PC-9 (cell line): ENCODE results near the gene LRRC59. TPM values are rescaled to one million over a fixed set of nuclear protein-coding genes. Genes with fewer than 3 reads are reported as not detected.

Source experiments
- BruUV-seq: library from RNA; stranded (reverse); fragments of 400-500 nt; replicated peaks from 2 replicates; lab custom pipeline; 2021; lab: Mats Ljungman, UMichigan
- CTCF ChIA-PET: fragments of 300-600 bp; sonication (Branson Sonifier 250); formaldehyde crosslinking; loops from one replicate; lab custom pipeline; 2022; ENCODE audit warnings: antibody characterized with exemption; lab: Charles Lee
- POLR2A ChIA-PET: fragments of 300-600 bp; sonication (Branson Sonifier 250); formaldehyde crosslinking; loops from one replicate; lab custom pipeline; 2022; ENCODE audit warnings: antibody characterized with exemption; ENCODE audit not compliant: unreplicated experiment; lab: Charles Lee
- DNase-seq, 2 experiments: peaks; one replicate each; pipeline versions ENCODE4 v3.0.0 to v3.0.0-alpha.2; 2015 to 2022; ENCODE audit warnings: mixed read lengths in 1 of 2
- H2AFZ ChIP-seq: fragments of 200-600 bp; sonication (generic); 2 replicates; pipeline ENCODE4 v1.8.1; 2017; ENCODE audit warnings: antibody characterized with exemption
- H3F3A ChIP-seq: fragments of 200-600 bp; sonication (generic); 2 replicates; pipeline ENCODE4 v1.8.1; 2017; ENCODE audit warnings: antibody characterized with exemption, mild to moderate bottlenecking, low read depth; ENCODE audit not compliant: insufficient read depth
- H3K27ac ChIP-seq: fragments of 200-600 bp; sonication (generic); 2 replicates; pipeline ENCODE4 v1.6.1; 2016; ENCODE audit warnings: mixed run types
- H3K27me3 ChIP-seq: fragments of 200-600 bp; sonication (generic); 2 replicates; pipeline ENCODE4 v1.6.1; 2016; ENCODE audit warnings: low read depth, mixed run types; ENCODE audit not compliant: insufficient read depth
- H3K36me3 ChIP-seq: fragments of 200-600 bp; sonication (generic); 2 replicates; pipeline ENCODE4 v1.6.1; 2016; ENCODE audit warnings: low read depth, mixed run types
- H3K4me1 ChIP-seq: fragments of 200-600 bp; sonication (generic); replicated peaks from 2 replicates; pipeline ENCODE4 v1.6.1; 2016; ENCODE audit warnings: mixed run types; ENCODE audit not compliant: insufficient read depth
- H3K4me2 ChIP-seq: fragments of 200-600 bp; sonication (generic); 2 replicates; pipeline ENCODE4 v1.6.1; 2017; ENCODE audit warnings: mixed run types
- H3K4me3 ChIP-seq: fragments of 200-600 bp; sonication (generic); 2 replicates; pipeline ENCODE4 v1.6.1; 2016; ENCODE audit warnings: mixed run types
- H3K79me2 ChIP-seq: fragments of 200-600 bp; sonication (generic); 2 replicates; pipeline ENCODE4 v1.6.1; 2017; ENCODE audit warnings: low read depth, mixed run types
- H3K9me2 ChIP-seq: fragments of 200-600 bp; sonication (generic); 2 replicates; pipeline ENCODE4 v1.8.1; 2017; ENCODE audit warnings: mild to moderate bottlenecking; ENCODE audit not compliant: insufficient read depth
- H3K9me3 ChIP-seq: fragments of 200-600 bp; sonication (generic); 2 replicates; pipeline ENCODE4 v1.8.1; 2016; ENCODE audit warnings: low read depth; ENCODE audit not compliant: insufficient read depth
- H4K20me1 ChIP-seq: fragments of 200-600 bp; sonication (generic); 2 replicates; pipeline ENCODE4 v1.8.1; 2017; ENCODE audit not compliant: insufficient read depth
- EZH2 ChIP-seq: fragments of 200-600 bp; sonication (generic); IDR thresholded peaks from 2 replicates; pipeline ENCODE4 v1.8.0; 2017; ENCODE audit warnings: antibody characterized with exemption, low read depth
- intact Hi-C: fragments of 100-400 bp; cut with micrococcal nuclease; formaldehyde crosslinking; loops from one replicate; pipeline ENCODE4 v1.10.0; 2022; ENCODE audit not compliant: unreplicated experiment
- total RNA-seq: library from RNA; stranded (reverse); gene quantifications from 2 replicates; pipeline ENCODE4 v1.2.3, GENCODE V29; 2021
- TF ChIP-seq, protein P1 (sequence below): fragments of 200-600 bp; sonication (generic); conservative IDR thresholded peaks from 2 replicates; pipeline ENCODE4 v1.6.1; 2017; ENCODE audit warnings: mixed run types, antibody characterized with exemption, mild to moderate bottlenecking, moderate library complexity

LRRC59 gene
- total RNA-seq, 1 experiment from 2014 or later = 102 TPM

DNA sequence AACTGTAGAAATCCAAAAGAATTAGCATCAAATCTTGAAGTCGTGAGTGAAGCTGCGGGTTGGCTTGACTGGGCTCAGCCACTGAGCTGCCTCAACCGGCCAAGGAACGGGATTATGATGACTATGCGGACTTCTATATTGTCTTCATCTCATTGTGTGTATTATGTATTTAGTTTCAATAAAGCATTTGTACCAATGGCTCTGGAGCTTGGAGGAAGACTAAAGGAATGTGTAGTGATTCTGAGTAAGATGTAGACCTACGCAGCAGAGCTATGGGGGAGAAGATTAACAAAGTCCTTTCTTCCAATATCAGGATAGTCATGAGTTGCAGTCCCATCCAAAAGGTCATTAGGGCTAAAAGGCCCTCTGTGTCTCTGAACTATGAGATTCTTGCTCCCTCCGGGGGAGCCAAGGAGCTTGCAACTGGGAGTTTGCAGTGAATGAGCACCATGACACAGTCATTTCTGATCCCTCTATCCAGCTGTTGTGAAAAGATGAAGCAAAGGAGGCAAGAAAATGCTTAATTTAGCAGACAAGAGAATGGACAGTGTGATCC, 16.0 kb downstream of the LRRC59 start:
- H3F3A ChIP-seq = peaks cover 66% of the 10 kb centered on the region
- POLR2A ChIA-PET = no interaction called here
- H3K9me3 ChIP-seq = no peaks in the 10 kb centered on the region
- no peak overlapping the region for H3K4me3 ChIP-seq
- intact Hi-C loops = no loop called here
- no peaks in the 10 kb centered on the region for H3K9me2 ChIP-seq
- BruUV-seq = TSS peak; percentile 16
- no peak overlapping the region for H3K27ac ChIP-seq
- H3K4me1 ChIP-seq = no peaks in the 10 kb centered on the region
- 0 out of 2 replicates have a peak, but pooled peaks cover 4% of the 10 kb centered on the region for H3K79me2 ChIP-seq
- H4K20me1 ChIP-seq = peaks cover 6% of the 10 kb centered on the region; the same call in 1 of the 2 replicates
- TF ChIP-seq, protein P1, sequence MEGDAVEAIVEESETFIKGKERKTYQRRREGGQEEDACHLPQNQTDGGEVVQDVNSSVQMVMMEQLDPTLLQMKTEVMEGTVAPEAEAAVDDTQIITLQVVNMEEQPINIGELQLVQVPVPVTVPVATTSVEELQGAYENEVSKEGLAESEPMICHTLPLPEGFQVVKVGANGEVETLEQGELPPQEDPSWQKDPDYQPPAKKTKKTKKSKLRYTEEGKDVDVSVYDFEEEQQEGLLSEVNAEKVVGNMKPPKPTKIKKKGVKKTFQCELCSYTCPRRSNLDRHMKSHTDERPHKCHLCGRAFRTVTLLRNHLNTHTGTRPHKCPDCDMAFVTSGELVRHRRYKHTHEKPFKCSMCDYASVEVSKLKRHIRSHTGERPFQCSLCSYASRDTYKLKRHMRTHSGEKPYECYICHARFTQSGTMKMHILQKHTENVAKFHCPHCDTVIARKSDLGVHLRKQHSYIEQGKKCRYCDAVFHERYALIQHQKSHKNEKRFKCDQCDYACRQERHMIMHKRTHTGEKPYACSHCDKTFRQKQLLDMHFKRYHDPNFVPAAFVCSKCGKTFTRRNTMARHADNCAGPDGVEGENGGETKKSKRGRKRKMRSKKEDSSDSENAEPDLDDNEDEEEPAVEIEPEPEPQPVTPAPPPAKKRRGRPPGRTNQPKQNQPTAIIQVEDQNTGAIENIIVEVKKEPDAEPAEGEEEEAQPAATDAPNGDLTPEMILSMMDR = no peak
- no peak for TF ChIP-seq EZH2
- no peaks in the 10 kb centered on the region for H3K27me3 ChIP-seq
- CTCF ChIA-PET = no interaction called here
- DNase-seq = no peak
- H2AFZ ChIP-seq = no peak overlapping the region
- no peak overlapping the region for H3K4me2 ChIP-seq
- peaks cover 36% of the 10 kb centered on the region; the same call in 1 of the 2 replicates for H3K36me3 ChIP-seq

DNA sequence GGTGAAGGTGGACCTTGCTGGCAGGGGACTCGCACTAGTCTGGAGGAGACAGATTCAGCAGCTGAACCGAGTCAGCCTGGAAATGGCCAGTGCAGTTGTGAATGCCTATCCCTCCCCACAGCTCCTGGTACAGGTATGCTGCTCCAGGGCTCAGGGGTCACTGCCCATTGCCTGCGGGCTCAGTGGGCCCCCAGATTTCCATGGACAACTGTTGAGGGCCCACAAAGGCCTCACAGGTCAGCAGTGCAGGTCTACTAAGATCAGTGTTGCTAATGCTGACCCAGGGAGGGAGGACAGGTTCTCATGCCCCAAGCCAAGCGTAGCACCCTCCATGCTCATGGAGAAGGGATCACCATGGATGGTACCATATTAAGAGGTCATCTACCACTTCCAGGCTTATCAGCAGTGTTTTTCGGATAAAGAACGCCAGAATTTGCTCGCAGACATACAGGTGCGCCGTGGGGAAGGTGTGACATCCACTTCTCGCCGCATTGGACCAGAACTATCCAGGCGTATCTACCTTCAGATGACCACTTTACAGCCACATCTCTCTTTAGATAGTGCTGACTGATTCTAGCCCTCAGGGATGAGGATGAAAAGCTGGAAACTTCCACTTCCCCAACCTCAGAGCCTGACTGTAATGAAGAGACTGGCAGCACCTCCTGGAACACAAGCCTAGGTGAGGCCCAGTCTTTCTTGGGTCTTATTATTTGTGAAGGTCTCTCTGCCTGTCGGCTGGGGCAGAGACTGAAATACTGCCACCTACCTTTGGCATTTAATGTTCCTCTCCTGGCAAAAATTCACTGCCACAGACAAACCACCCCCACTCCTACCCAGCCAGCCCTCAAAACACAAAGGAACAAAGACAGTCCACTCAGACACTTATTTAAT, 16.7 kb downstream of the LRRC59 start:
- Histone ChIP-seq H3K9me2 (no peaks in the 10 kb centered on the region), H3K79me2 (0 out of 2 replicates have a peak, but pooled peaks cover 4% of the 10 kb centered on the region), H3K4me1 (no peaks in the 10 kb centered on the region), H3K4me2 (no peak overlapping the region), H4K20me1 (0 out of 2 replicates have a peak, but pooled peaks cover 1% of the 10 kb centered on the region), H3K4me3 (no peak overlapping the region), H2AFZ (no peak overlapping the region), H3K9me3 (no peaks in the 10 kb centered on the region), H3K27ac (no peak overlapping the region), H3K27me3 (no peaks in the 10 kb centered on the region), H3F3A (peaks cover 62% of the 10 kb centered on the region), H3K36me3 (peaks cover 28% of the 10 kb centered on the region; the same call in 1 of the 2 replicates)
- POLR2A ChIA-PET = no interaction called here
- TF ChIP-seq, protein P1 = no peak; the same call in 1 of the 2 replicates
- no peak for TF ChIP-seq EZH2
- no peak for DNase-seq
- intact Hi-C loops = no loop called here
- CTCF ChIA-PET = no interaction called here
- no TSS peak for BruUV-seq

DNA sequence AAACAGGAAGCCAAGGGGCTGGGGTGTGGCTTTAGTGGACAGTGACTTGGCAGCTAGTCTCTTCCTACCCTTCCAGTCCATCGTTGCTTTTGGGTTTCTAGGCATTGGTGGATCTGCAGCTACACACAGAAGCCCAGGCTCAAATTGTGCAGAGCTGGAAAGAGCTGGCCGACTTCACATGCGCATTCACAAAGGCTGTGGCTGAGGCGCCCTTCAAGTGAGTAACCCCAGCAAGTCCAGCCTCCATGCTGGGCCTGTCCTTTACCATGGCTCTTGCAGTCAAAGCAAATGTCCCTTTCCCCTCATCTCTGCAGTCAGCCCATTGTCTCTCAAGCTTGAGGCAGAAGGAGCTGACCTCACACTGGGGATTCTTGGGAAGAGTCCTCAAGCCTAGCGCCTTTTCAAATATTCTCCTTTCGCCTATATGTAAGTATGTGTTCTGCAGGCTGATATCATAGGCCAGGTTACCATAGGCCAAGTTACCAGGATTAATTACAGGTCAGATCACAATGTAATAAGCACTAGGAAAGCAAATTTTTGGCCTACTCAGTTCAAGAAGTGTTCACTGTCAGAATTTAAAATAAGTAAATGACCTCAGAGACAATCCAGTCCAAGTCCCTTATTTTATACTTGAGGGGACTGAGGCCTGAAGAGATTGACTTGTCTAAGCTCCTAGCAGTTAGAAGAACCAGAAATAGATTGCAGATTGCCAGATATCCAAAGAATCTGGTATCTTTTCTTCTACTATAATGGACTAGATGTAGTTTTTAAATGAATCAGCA, 17.8 kb downstream of the LRRC59 start:
- H4K20me1 ChIP-seq = no peaks in the 10 kb centered on the region
- H3K9me2 ChIP-seq = no peaks in the 10 kb centered on the region
- no peak for TF ChIP-seq EZH2
- TF ChIP-seq, protein P1 = no peak
- H3K4me3 ChIP-seq = no peak overlapping the region
- no peak overlapping the region for H2AFZ ChIP-seq
- no peak for DNase-seq
- H3K79me2 ChIP-seq = no peaks in the 10 kb centered on the region
- H3K4me1 ChIP-seq = no peaks in the 10 kb centered on the region
- no peaks in the 10 kb centered on the region for H3K9me3 ChIP-seq
- peaks cover 51% of the 10 kb centered on the region for H3F3A ChIP-seq
- H3K36me3 ChIP-seq = peaks cover 18% of the 10 kb centered on the region; the same call in 1 of the 2 replicates
- no peaks in the 10 kb centered on the region for H3K27me3 ChIP-seq
- intact Hi-C loops = no loop called here
- ChIA-PET CTCF (no interaction called here), POLR2A (no interaction called here)
- H3K27ac ChIP-seq = no peak overlapping the region
- BruUV-seq = no TSS peak
- no peak overlapping the region for H3K4me2 ChIP-seq
